ENCODE data around the gene CDH12.
"Not testable (repeated sequence)": the region's sequence is repeated elsewhere in the genome, so short reads cannot be mapped to it uniquely, and the experiment has no call there.

CDH12 gene

GRCh38 chr5:22567983-22568382 lies 285.2 kb downstream of the CDH12 start:
- DNase-seq (ENCODE audit: low read depth in 2 of 2): no peak

DNA sequence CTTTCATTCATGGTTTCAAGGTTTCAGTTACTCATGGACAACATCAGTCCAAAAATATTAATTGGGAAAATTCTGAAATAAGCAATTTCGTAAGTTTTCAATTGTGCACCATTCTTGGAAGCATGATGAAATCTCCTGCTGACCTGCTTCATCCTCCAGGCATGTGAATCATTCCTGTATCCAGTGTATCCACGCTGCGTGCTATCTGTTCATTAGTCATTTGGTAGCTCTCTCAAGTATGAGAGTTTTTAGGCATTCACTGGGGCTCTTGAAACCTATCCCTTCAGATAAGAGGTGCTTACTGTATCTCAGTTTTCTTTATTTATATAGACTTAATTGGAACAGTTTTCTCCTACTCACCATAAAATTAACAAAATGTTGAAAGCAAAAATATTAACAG lies 293.0 kb downstream of the CDH12 start:
- no peak for DNase-seq (ENCODE audit: low read depth in 2 of 2)

GRCh38 chr5:22557251-22557650 lies 295.9 kb downstream of the CDH12 start:
- DNase-seq (ENCODE audit: low read depth in 2 of 2): no peak

DNA sequence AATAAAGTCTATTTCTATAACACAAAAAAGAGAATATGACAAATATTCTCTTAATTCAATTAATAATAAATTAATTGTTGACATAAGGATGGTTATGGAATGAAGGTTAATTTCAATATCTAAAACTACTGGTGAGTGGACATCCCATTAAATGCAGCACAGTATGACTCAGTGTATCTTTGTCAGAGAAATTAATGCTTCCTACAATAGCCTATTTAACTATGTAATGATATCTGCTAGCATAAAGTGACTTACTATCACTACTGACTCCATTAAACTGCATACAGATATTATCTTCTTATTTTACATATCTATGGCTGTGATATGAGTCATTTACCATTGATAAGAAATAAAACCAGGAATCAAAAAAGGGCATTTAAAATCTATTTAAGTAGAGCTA lies 298.7 kb downstream of the CDH12 start:
- no peak for DNase-seq (ENCODE audit: low read depth in 2 of 2)

DNA sequence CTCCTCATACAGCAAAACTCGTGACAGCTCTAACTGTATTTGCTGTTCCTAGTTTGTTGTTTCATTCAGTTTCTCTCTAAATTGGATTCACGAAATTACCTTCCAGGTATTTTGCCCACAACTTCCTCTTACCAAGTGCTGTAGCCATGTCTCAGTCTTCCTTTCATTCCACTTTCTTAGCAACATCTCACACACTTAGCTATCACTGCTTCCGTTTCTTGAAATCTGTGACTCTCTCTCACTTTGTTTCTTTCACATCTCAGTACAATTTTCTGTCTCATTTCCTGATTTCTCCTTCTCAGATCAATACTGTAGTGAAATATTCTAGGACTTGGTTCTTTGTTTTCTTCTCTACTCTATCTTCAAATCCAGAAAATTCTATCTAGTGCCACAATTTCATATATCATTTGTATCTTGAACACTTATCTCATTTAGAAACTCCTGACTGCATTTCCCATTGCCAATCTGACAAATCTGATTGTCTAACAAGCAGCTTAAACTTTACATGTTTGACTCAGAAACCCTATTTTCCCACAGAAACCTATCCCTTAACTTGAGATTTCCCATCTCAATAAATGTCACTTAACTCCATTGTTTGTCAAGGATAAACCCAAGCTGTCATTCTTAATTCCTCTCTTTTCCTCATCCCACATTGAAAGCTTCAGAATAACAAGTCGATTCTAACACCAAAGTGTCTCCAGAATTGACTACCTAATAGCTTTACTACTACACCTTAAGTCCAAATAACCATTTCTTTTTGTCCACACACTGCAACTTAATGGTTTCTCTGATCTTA lies 303.1 kb downstream of the CDH12 start:
- no peak for DNase-seq (ENCODE audit: low read depth in 2 of 2)

- DNase-seq (ENCODE audit: low read depth in 2 of 2): no peak
Measured at GRCh38 chr5:22542340-22542739, 310.8 kb downstream of the CDH12 start.

GRCh38 chr5:22541037-22541436 lies 312.1 kb downstream of the CDH12 start:
- DNase-seq (ENCODE audit: low read depth in 2 of 2): no peak

DNA sequence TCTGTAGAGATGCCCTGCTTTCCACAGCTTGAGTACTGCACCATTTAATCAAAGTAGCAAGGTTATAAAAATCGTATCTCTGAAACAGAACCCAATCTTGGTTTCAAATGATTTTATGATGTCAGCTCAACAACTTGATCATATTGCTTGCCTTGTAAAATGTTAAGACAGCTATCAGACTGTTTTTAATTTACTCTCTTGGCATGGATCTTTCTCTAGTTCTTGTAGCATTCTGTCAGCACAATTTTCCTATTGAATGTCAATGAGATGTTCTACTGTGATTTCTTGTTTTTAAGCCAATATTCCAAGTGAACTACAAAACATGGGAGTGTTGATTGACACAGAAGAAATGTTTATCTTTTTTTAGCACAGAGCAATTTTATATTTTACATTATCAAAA lies 313.4 kb downstream of the CDH12 start:
- DNase-seq (ENCODE audit: low read depth in 2 of 2): no peak

GRCh38 chr5:22531986-22532385 lies 321.2 kb downstream of the CDH12 start:
- DNase-seq (ENCODE audit: low read depth in 2 of 2): no peak

GRCh38 chr5:22521521-22521920 lies 331.6 kb downstream of the CDH12 start:
- no peak for DNase-seq (ENCODE audit: low read depth in 2 of 2)

- not testable (repeated sequence) for DNase-seq (ENCODE audit: low read depth in 2 of 2)
Measured at GRCh38 chr5:22516497-22516896, 336.6 kb downstream of the CDH12 start.

GRCh38 chr5:22514231-22514630 lies 338.9 kb downstream of the CDH12 start:
- no peak for DNase-seq (ENCODE audit: low read depth in 2 of 2)

- DNase-seq (ENCODE audit: low read depth in 2 of 2): no peak
Measured at GRCh38 chr5:22505891-22506290, 347.3 kb downstream of the CDH12 start.

GRCh38 chr5:22504411-22504810 lies 348.7 kb downstream of the CDH12 start:
- DNase-seq (ENCODE audit: low read depth in 2 of 2): no peak

DNA sequence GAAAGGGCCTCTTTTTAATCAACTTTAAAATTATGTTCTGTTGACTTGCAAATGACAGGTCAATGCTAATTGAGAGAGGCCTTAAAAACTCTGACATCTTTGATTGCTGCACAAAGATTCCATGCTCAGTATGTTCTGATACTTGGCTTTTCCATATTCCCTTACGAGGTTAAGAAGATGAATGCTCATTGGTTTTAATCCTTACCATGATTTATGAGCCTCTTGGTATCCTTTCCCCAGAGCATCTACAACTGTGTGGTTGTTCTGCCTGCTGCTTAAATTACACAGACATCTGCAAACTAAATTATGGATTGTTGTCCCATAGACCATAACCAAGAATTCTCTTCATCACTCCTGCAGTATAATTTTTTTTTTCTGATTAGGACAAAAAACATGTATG lies 352.6 kb downstream of the CDH12 start:
- DNase-seq (ENCODE audit: low read depth in 2 of 2): no peak

DNA sequence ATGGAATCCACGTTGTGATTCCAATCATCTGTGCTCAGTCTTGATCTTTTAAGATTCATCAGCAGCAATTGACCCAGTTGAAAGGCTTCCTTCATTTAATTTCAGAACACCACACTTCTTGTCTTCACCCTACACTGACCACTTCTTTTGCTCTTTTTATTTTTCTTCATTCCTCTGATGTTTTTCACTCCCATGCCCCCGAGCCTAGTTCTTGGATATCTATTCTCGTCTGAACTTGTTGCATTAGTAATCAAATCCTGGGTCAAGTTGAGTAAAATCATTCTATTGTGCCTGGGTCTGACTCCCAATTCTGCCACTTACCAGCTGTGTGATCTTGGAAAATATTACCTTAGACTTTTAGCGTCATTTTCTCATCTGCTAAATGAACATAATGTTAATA lies 356.5 kb downstream of the CDH12 start:
- DNase-seq (ENCODE audit: low read depth in 2 of 2): no peak

DNA sequence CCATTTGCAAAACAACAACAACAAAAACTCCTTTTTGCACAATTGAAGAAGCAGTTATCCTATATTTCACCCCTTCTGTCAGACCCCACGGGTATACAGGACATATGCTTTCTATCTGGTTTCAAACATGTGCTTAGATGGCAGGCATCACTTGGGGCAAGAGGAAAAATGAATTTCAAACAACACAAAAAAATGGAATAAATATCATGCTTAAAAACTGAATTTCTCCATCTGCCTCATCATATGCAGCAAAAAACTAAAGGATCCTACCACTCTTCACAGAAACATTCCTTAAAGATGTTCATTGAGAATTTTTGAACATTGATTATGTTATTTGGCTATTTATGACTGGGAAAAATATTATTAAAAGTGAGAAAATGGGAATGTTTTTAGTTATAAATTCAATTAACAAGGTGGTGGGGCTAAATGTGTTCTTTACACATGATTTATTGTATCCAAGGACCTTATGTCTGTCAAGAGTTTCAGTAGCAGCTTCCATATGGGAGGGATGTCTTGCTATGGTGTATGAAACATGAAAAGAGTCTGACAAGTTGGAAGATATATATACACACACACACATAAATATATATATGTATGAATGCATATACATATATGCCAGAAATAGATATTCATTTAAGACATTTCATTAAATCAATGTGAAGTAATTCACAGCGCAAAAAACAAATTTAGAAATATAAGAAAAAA lies 358.0 kb downstream of the CDH12 start:
- DNase-seq (ENCODE audit: low read depth in 2 of 2): no peak

DNA sequence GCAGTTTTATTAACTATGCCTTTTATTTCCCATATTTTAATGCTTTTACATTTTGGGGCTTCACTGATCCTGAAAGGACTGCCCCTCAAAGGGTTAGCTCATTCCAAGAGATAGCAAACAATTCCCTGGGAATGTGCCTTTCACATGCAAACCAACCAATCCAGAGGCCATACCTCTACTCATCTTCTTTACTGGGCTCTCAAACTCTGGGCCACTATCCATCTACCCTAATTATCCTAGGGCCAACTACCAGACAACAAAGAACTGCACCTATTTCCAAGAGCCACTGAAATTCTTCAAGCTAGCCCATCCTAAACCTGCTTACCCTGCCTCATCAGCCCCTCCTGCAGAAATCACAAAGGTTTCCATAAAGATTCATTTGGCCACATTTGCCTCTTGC lies 364.7 kb downstream of the CDH12 start:
- no peak for DNase-seq (ENCODE audit: low read depth in 2 of 2)

- no peak for DNase-seq (ENCODE audit: low read depth in 2 of 2)
Measured at GRCh38 chr5:22480305-22480704, 372.8 kb downstream of the CDH12 start.

- no peak for DNase-seq (ENCODE audit: low read depth in 2 of 2)
Measured at GRCh38 chr5:22473886-22474285, 379.3 kb downstream of the CDH12 start.

DNA sequence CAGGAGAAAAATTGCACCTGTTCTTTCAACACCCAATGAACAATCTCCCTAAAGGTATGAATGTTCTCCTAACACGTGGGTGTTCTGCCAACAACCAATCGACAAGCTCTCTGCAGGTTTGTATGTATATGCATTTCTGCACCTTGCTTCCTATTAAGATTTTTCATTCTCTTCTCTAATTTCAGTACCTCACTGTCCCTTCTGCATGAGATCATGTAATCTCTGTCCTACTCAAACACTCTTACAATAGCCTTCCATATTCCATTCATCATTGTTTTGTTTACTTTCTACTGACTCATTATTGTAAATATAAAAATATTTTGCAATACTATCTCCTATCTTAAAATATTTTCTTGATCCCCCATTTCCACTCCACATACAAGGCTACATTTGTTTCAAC lies 382.0 kb downstream of the CDH12 start:
- DNase-seq (ENCODE audit: low read depth in 2 of 2): no peak

DNA sequence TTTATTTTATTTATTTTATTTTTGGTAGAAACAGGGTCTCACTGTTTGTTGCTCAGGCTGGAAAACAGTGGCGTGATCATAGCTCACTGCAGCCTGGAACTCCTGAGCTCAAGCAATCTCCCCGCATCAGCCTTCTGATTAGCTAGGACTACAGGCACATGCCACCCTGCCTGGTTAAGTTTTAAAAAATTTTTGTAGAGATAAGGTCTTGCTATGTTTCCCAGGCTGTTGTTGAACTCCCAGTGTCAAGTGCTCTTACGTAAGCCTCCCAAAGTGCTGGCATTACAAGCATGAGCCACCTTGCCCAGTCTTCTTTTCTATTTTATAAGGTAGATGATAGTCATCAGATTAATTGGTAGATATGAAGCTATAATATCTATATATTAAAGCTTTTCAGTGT lies 382.7 kb downstream of the CDH12 start:
- no peak for DNase-seq (ENCODE audit: low read depth in 2 of 2)

- no peak for DNase-seq (ENCODE audit: low read depth in 2 of 2)
Measured at GRCh38 chr5:22465616-22466015, 387.5 kb downstream of the CDH12 start.
